ENCODE measurements around the gene CISH.

Gene CISH

GRCh38 chr3:50637011-50637410 is 25.4 kb upstream of the CISH start:
- DNase-seq (ENCODE audit: low spot score) = no peak

GRCh38 chr3:50635066-50635465 is 23.5 kb upstream of the CISH start:
- DNase-seq (ENCODE audit: low spot score) = no peak

- no peak for DNase-seq (ENCODE audit: low spot score)
Measured at GRCh38 chr3:50633230-50633790, 21.7 kb upstream of the CISH start.

GRCh38 chr3:50632450-50632849 is 20.9 kb upstream of the CISH start:
- peak; percentile 39 for DNase-seq (ENCODE audit: low spot score)

- no peak for DNase-seq (ENCODE audit: low spot score)
Measured at GRCh38 chr3:50630877-50631276, 19.3 kb upstream of the CISH start.

GRCh38 chr3:50630394-50630793 is 18.8 kb upstream of the CISH start:
- DNase-seq (ENCODE audit: low spot score) = no peak

GRCh38 chr3:50628601-50629000 is 17.0 kb upstream of the CISH start:
- no peak for DNase-seq (ENCODE audit: low spot score)

GRCh38 chr3:50627407-50628051 is 16.0 kb upstream of the CISH start:
- peak; percentile 72 for DNase-seq (ENCODE audit: low spot score)

- DNase-seq (ENCODE audit: low spot score) = no peak
Measured at GRCh38 chr3:50626401-50626800, 14.8 kb upstream of the CISH start.

- DNase-seq (ENCODE audit: low spot score) = no peak
Measured at GRCh38 chr3:50625231-50626182, 13.9 kb upstream of the CISH start.

GRCh38 chr3:50624634-50625033 is 13.1 kb upstream of the CISH start:
- no peak for DNase-seq (ENCODE audit: low spot score)

GRCh38 chr3:50623840-50624474 is 12.4 kb upstream of the CISH start:
- DNase-seq (ENCODE audit: low spot score) = peak; percentile 41

GRCh38 chr3:50622881-50623280 is 11.3 kb upstream of the CISH start:
- no peak for DNase-seq (ENCODE audit: low spot score)

- no peak for DNase-seq (ENCODE audit: low spot score)
Measured at GRCh38 chr3:50620820-50621219, 9.2 kb upstream of the CISH start.

GRCh38 chr3:50620420-50620819 is 8.8 kb upstream of the CISH start:
- no peak for DNase-seq (ENCODE audit: low spot score)

GRCh38 chr3:50617911-50618481 is 6.4 kb upstream of the CISH start:
- no peak for DNase-seq (ENCODE audit: low spot score)

- peak; percentile 50 for DNase-seq (ENCODE audit: low spot score)
Measured at GRCh38 chr3:50617096-50617791, 5.7 kb upstream of the CISH start, which contains the start of gene MAPKAPK3. Gene MAPKAPK3 (plus strand): TSS chr3:50617151. CDS start chr3:50617566, 415 bp downstream.

GRCh38 chr3:50616770-50617095 is 5.2 kb upstream of the CISH start:
- DNase-seq (ENCODE audit: low spot score) = peak; percentile 98

- DNase-seq (ENCODE audit: low spot score) = peak; percentile 91
Measured at GRCh38 chr3:50616003-50616769, 4.6 kb upstream of the CISH start.

GRCh38 chr3:50615190-50615589 is 3.6 kb upstream of the CISH start:
- DNase-seq (ENCODE audit: low spot score) = no peak
